ENCODE data around the gene KITLG.
"Not testable (repeated sequence)": the region's sequence is repeated elsewhere in the genome, so short reads cannot be mapped to it uniquely, and the experiment has no call there.

KITLG gene

GRCh38 chr12:88472775-88473174 is 107.5 kb downstream of the KITLG start:
- no peak for DNase-seq

GRCh38 chr12:88472248-88472647 is 108.0 kb downstream of the KITLG start:
- DNase-seq, result no peak

- no peak for DNase-seq
Observed at GRCh38 chr12:88471331-88472045, 108.8 kb downstream of the KITLG start.

GRCh38 chr12:88469154-88469553 is 111.1 kb downstream of the KITLG start:
- no peak for DNase-seq

- DNase-seq, result no peak
Observed at GRCh38 chr12:88468581-88468980, 111.7 kb downstream of the KITLG start.

- DNase-seq, result not testable (repeated sequence)
Observed at GRCh38 chr12:88466708-88467107, 113.6 kb downstream of the KITLG start.

- DNase-seq, result no peak
Observed at GRCh38 chr12:88458327-88458726, 121.9 kb downstream of the KITLG start.

- no peak for DNase-seq
Observed at GRCh38 chr12:88453323-88453722, 126.9 kb downstream of the KITLG start.

GRCh38 chr12:88451205-88451604 is 129.1 kb downstream of the KITLG start:
- DNase-seq, result no peak

- no peak for DNase-seq
Observed at GRCh38 chr12:88450136-88450535, 130.1 kb downstream of the KITLG start.

GRCh38 chr12:88448337-88448915 is 131.8 kb downstream of the KITLG start:
- DNase-seq, result peak; percentile 97

- no peak for DNase-seq
Observed at GRCh38 chr12:88445705-88446394, 134.4 kb downstream of the KITLG start.

GRCh38 chr12:88444481-88444880 is 135.8 kb downstream of the KITLG start:
- DNase-seq, result no peak

Measured in NCI-H2029 treated with DMSO at 0.1 percent for 48 hours (cell line).